Stimulated activated naive CD8-positive, alpha-beta T cell treated with anti-CD3 and anti-CD28 coated beads, Interleukin-15, amount 100 ng/mL, for 72 hours (primary cell): ENCODE measurements around the gene KCNK18.

Source experiments
- ATAC-seq: fragments of 150-1000 bp; cut with Tn5 transposase; 2 replicates; pipeline ENCODE4 v1.10.0; 2021; ENCODE audit warnings: mild to moderate bottlenecking, moderate library complexity
- DNase-seq, 2 donors: peaks; one replicate each; pipeline ENCODE4 v3.0.0; 2021 to 2022
- H3K27ac Mint-ChIP-seq, 2 donors: one replicate each; pipeline ENCODE4 v1.8.0; 2022; ENCODE audit warnings: mild to moderate bottlenecking in 2 of 2, mixed read lengths in 2 of 2, moderate library complexity in 2 of 2
- H3K27me3 Mint-ChIP-seq: one replicate; pipeline ENCODE4 v1.8.0; 2022; ENCODE audit warnings: mixed read lengths
- H3K4me1 Mint-ChIP-seq: one replicate; pipeline ENCODE4 v1.8.0; 2022; ENCODE audit warnings: mild to moderate bottlenecking, mixed read lengths
- H3K4me3 Mint-ChIP-seq, 2 donors: one replicate each; pipeline ENCODE4 v1.8.0; 2022; ENCODE audit warnings: mild to moderate bottlenecking in 2 of 2, mixed read lengths in 2 of 2, moderate library complexity in 1 of 2
- H3K9me3 Mint-ChIP-seq, 2 donors: one replicate each; pipeline ENCODE4 v1.8.0; 2022; ENCODE audit warnings: mixed read lengths in 2 of 2

KCNK18 gene

GRCh38 chr10:117248750-117249465, 51.6 kb downstream of the KCNK18 start:
- Mint-ChIP-seq H3K27me3 (peaks cover 68% of the 10 kb centered on the region), H3K27ac (no peak overlapping the region), H3K4me1 (peaks cover 8% of the 10 kb centered on the region), H3K9me3 (no peaks in the 10 kb centered on the region), H3K4me3 (no peak overlapping the region)
- DNase-seq (no peak), ATAC-seq (no peak)

- no peaks in the 10 kb centered on the region for H3K9me3 Mint-ChIP-seq
- peaks cover 61% of the 10 kb centered on the region for H3K27me3 Mint-ChIP-seq
- DNase-seq: no peak
- H3K4me1 Mint-ChIP-seq: peaks cover 8% of the 10 kb centered on the region
- H3K4me3 Mint-ChIP-seq: no peak overlapping the region
- no peak for ATAC-seq
- H3K27ac Mint-ChIP-seq: no peak overlapping the region
Measured at GRCh38 chr10:117249493-117250093, 52.3 kb downstream of the KCNK18 start.

GRCh38 chr10:117250411-117250810, 53.1 kb downstream of the KCNK18 start:
- Mint-ChIP-seq H3K4me1 (peaks cover 8% of the 10 kb centered on the region), H3K27ac (peak overlapping the region in 1 of 2 donors; percentile 54)
- no peak for ATAC-seq

GRCh38 chr10:117253908-117254307, 56.6 kb downstream of the KCNK18 start:
- peaks cover 31% of the 10 kb centered on the region for H3K27me3 Mint-ChIP-seq
- no peak overlapping the region for H3K4me3 Mint-ChIP-seq
- DNase-seq (no peak), ATAC-seq (no peak)
- no peaks in the 10 kb centered on the region for H3K9me3 Mint-ChIP-seq
- H3K4me1 Mint-ChIP-seq: no peaks in the 10 kb centered on the region
- H3K27ac Mint-ChIP-seq: no peak overlapping the region

More at GRCh38 chr10:117250411-117250810, 53.1 kb downstream of the KCNK18 start:
- Mint-ChIP-seq H3K4me3 (no peak overlapping the region), H3K9me3 (no peaks in the 10 kb centered on the region), H3K27me3 (peaks cover 53% of the 10 kb centered on the region)
- DNase-seq: no peak

DNA sequence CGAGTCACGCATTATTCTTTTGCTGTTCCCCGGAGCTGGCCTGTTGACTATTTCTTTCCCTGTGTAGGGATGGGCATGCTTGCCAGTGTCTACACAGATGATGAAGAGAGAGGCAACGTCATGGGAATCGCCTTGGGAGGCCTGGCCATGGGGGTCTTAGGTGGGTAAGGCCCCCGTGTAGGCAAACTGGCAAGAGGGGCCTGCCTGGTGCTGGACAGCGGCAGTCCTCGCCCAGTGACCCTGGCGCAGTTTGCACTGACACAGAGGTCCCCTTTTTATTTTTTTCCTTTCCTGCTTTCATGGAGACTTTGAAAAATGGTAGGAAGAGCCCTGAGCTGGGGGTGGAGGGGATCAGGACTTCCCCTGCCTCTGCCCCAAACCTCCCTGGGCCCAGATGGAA, 57.0 kb downstream of the KCNK18 start:
- H3K4me1 Mint-ChIP-seq: peaks cover 3% of the 10 kb centered on the region
- H3K9me3 Mint-ChIP-seq: no peaks in the 10 kb centered on the region
- no peak overlapping the region for H3K4me3 Mint-ChIP-seq
- ATAC-seq (no peak), DNase-seq (no peak)
- peaks cover 31% of the 10 kb centered on the region for H3K27me3 Mint-ChIP-seq
- H3K27ac Mint-ChIP-seq: no peak overlapping the region

DNA sequence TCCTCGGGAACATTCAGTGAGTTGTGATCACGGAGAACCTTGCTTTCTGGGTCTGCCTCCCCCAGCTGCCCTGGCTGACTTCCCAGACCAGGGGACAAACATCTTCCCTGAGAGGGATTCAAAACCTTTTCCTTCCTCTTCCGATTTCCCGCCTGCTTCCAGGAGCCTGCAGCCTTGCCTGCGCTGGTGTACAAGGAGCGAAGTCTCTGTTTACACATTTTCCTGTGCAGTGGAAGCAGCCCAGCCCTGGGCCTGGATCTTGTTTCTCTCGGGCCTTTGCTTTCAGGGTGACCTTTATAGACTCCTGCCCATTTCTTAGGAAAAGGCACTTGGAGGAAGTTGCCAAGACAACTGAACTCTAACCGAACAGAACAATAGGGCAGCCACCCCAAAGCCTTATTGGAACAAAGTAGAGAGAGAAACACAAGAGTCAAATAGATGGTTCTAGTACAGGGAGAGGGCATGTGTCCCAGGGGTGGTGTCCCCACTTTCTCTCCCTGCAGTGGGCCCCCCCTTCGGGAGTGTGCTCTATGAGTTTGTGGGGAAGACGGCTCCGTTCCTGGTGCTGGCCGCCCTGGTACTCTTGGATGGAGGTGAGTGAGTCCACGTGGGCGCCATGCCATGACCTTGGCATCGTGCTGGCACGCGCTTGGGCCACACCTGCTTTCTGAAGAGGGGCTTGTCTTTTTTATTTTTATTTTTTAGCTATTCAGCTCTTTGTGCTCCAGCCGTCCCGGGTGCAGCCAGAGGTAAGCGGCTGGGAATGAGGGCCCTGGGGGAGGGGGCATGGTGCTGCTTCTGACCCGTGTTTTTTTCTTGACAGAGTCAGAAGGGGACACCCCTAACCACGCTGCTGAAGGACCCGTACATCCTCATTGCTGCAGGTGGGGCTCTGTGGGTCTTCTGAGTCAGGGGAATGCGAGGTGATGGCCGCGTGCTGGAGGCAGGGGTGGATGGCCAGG, 57.8 kb downstream of the KCNK18 start:
- ATAC-seq (no peak), DNase-seq (no peak)
- Mint-ChIP-seq H3K9me3 (no peaks in the 10 kb centered on the region), H3K27me3 (peaks cover 31% of the 10 kb centered on the region), H3K4me1 (peaks cover 10% of the 10 kb centered on the region), H3K4me3 (no peak overlapping the region), H3K27ac (no peak overlapping the region)

- H3K4me1 Mint-ChIP-seq: peaks cover 14% of the 10 kb centered on the region
- no peak overlapping the region for H3K4me3 Mint-ChIP-seq
- no peaks in the 10 kb centered on the region for H3K9me3 Mint-ChIP-seq
- DNase-seq: no peak
- H3K27me3 Mint-ChIP-seq: peaks cover 30% of the 10 kb centered on the region
- peak; percentile 29 for ATAC-seq
- H3K27ac Mint-ChIP-seq: no peak overlapping the region
Measured at GRCh38 chr10:117255835-117256460, 58.7 kb downstream of the KCNK18 start.

DNA sequence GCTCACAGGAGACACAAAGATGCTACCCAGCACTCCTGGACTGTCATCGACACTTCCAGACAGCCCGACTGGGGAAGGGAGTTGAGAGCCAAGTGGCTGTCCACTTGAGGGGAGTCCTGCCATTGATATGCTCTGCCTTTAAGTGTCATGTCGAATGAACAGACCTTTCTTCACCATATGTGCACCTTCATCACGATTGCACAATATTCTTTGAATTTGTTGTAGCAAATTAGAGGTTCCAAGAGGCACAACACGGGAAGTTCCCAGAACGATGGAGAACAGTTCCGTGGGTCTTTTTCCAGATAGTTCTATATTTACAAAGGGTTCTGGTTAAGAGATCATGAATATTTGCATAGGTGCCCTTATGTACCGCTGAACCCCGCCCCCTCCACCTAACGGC, 59.6 kb downstream of the KCNK18 start:
- Mint-ChIP-seq H3K4me3 (no peak overlapping the region), H3K9me3 (no peaks in the 10 kb centered on the region), H3K4me1 (peaks cover 14% of the 10 kb centered on the region), H3K27me3 (peaks cover 32% of the 10 kb centered on the region), H3K27ac (no peak overlapping the region)
- no peak for ATAC-seq
- no peak for DNase-seq

DNA sequence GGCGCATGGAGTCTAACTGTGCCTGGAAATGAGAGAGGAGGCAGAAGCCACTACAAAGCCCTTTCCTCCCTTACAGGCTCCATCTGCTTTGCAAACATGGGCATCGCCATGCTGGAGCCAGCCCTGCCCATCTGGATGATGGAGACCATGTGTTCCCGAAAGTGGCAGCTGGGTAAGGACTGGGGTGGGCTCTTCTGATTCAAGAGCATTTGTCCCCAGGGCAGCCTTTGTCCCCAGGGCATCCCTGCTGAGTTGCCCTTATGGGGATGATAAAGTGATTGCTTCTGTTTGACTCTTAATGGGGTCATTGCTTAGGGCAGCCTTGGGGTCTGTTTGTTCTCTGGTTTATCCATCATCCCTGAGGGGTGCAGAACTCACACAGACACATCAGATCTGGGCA, 60.4 kb downstream of the KCNK18 start:
- no peak overlapping the region for H3K27ac Mint-ChIP-seq
- H3K4me3 Mint-ChIP-seq: no peak overlapping the region
- DNase-seq: no peak
- no peaks in the 10 kb centered on the region for H3K9me3 Mint-ChIP-seq
- H3K27me3 Mint-ChIP-seq: peaks cover 40% of the 10 kb centered on the region
- no peak for ATAC-seq
- peaks cover 14% of the 10 kb centered on the region for H3K4me1 Mint-ChIP-seq

GRCh38 chr10:117259279-117259678, 62.0 kb downstream of the KCNK18 start:
- Mint-ChIP-seq H3K9me3 (no peaks in the 10 kb centered on the region), H3K27me3 (peaks cover 49% of the 10 kb centered on the region), H3K4me1 (peaks cover 14% of the 10 kb centered on the region), H3K27ac (no peak overlapping the region), H3K4me3 (no peak overlapping the region)
- no peak for DNase-seq
- ATAC-seq: no peak
